ENCODE measurements around the gene CGN.

- TF ChIP-seq MAX (IDR thresholded peaks at IDR 0.05; ENCODE audit: low read depth, low read length) (no peak), POLR2A (IDR thresholded peaks at IDR 0.05; ENCODE audit: extremely low read depth, insufficient read length) (no peak)
These were observed 18.6 kb downstream of the CGN start for GRCh38 chr1:151529781-151530180.
